ENCODE results near the gene UBR4. TPM values are rescaled to one million over a fixed set of nuclear protein-coding genes. Genes with fewer than 3 reads are reported as not detected.

UBR4 gene
- total RNA-seq, 2 donors from 2014 or later = 148 to 151 TPM

GRCh38 chr1:19199969-19200604, 10.0 kb downstream of the UBR4 start:
- Histone ChIP-seq H3K27ac (ENCODE audit: low read depth, low read length) (no peak overlapping the region), H3K9me3 (ENCODE audit: control insufficient read depth, low read length) (no peaks in the 10 kb centered on the region), H3K36me3 (ENCODE audit: control insufficient read depth, insufficient read depth, low read length) (peaks cover 69% of the 10 kb centered on the region), H3K27me3 (ENCODE audit: control insufficient read depth, insufficient read depth, low read length, poor library complexity, severe bottlenecking) (no peaks in the 10 kb centered on the region), H3K4me3 (ENCODE audit: low read length) (no peak overlapping the region), H3K9ac (ENCODE audit: extremely low read depth, low read length, poor library complexity, severe bottlenecking) (no peak overlapping the region), H3K4me1 (ENCODE audit: control insufficient read depth, insufficient read depth, low read length) (peaks cover 6% of the 10 kb centered on the region)
- no peaks in the 10 kb centered on the region for H3K9me3 Mint-ChIP-seq
- H3K4me1 Mint-ChIP-seq = peaks cover 12% of the 10 kb centered on the region
- 93 to 100% methylated on average over 1 to 4 of the region's 4 CpGs for WGBS, 2 experiments (ENCODE audit: insufficient coverage in 1 of 2, insufficient read length in 1 of 2)
- no peak for TF ChIP-seq CTCF (conservative IDR thresholded peaks at IDR 0.05)
- H3K27ac Mint-ChIP-seq = no peak overlapping the region
- peaks cover 49% of the 10 kb centered on the region for H3K36me3 Mint-ChIP-seq (ENCODE audit: low read depth)
- no peak overlapping the region for H3K4me3 Mint-ChIP-seq
- DNase-seq = no peak
- no peaks in the 10 kb centered on the region for H3K27me3 Mint-ChIP-seq (ENCODE audit: insufficient read depth)

- Histone ChIP-seq H3K4me3 (ENCODE audit: low read length) (no peak overlapping the region), H3K27ac (ENCODE audit: low read depth, low read length) (no peak overlapping the region), H3K27me3 (ENCODE audit: control insufficient read depth, insufficient read depth, low read length, poor library complexity, severe bottlenecking) (no peaks in the 10 kb centered on the region), H3K4me1 (ENCODE audit: control insufficient read depth, insufficient read depth, low read length) (peaks cover 6% of the 10 kb centered on the region), H3K9ac (ENCODE audit: extremely low read depth, low read length, poor library complexity, severe bottlenecking) (no peak overlapping the region), H3K36me3 (ENCODE audit: control insufficient read depth, insufficient read depth, low read length) (peaks cover 63% of the 10 kb centered on the region), H3K9me3 (ENCODE audit: control insufficient read depth, low read length) (no peaks in the 10 kb centered on the region)
- no peak for TF ChIP-seq CTCF (conservative IDR thresholded peaks at IDR 0.05)
- WGBS, 2 experiments (ENCODE audit: insufficient coverage in 1 of 2, insufficient read length in 1 of 2) = 89 to 93% methylated on average over 3 to 4 of the region's 4 CpGs
- H3K4me3 Mint-ChIP-seq = no peak overlapping the region
- no peak overlapping the region for H3K27ac Mint-ChIP-seq
- no peaks in the 10 kb centered on the region for H3K27me3 Mint-ChIP-seq (ENCODE audit: insufficient read depth)
- H3K9me3 Mint-ChIP-seq = no peaks in the 10 kb centered on the region
- DNase-seq = no peak
- H3K36me3 Mint-ChIP-seq (ENCODE audit: low read depth) = peaks cover 49% of the 10 kb centered on the region
- peaks cover 12% of the 10 kb centered on the region for H3K4me1 Mint-ChIP-seq
These were observed 10.6 kb downstream of the UBR4 start for GRCh38 chr1:19199329-19199968.

GRCh38 chr1:19198820-19199219, 11.2 kb downstream of the UBR4 start:
- Mint-ChIP-seq H3K36me3 (ENCODE audit: low read depth) (peaks cover 53% of the 10 kb centered on the region), H3K4me3 (no peak overlapping the region), H3K27ac (no peak overlapping the region), H3K9me3 (no peaks in the 10 kb centered on the region), H3K27me3 (ENCODE audit: insufficient read depth) (no peaks in the 10 kb centered on the region), H3K4me1 (peaks cover 12% of the 10 kb centered on the region)
- Histone ChIP-seq H3K27ac (ENCODE audit: low read depth, low read length) (no peak overlapping the region), H3K9ac (ENCODE audit: extremely low read depth, low read length, poor library complexity, severe bottlenecking) (no peak overlapping the region), H3K27me3 (ENCODE audit: control insufficient read depth, insufficient read depth, low read length, poor library complexity, severe bottlenecking) (no peaks in the 10 kb centered on the region), H3K4me3 (ENCODE audit: low read length) (no peak overlapping the region), H3K9me3 (ENCODE audit: control insufficient read depth, low read length) (no peaks in the 10 kb centered on the region), H3K4me1 (ENCODE audit: control insufficient read depth, insufficient read depth, low read length) (peaks cover 6% of the 10 kb centered on the region), H3K36me3 (ENCODE audit: control insufficient read depth, insufficient read depth, low read length) (peaks cover 67% of the 10 kb centered on the region)
- DNase-seq = no peak
- WGBS, 2 experiments (ENCODE audit: insufficient coverage in 1 of 2, insufficient read length in 1 of 2) = 90 to 94% methylated on average over 2 to 4 of the region's 4 CpGs
- no peak for TF ChIP-seq CTCF (conservative IDR thresholded peaks at IDR 0.05)
